Fibroblast of pulmonary artery (primary cell): ENCODE measurements around the gene QSOX2.
"Not testable (repeated sequence)": the region's sequence is repeated elsewhere in the genome, so short reads cannot be mapped to it uniquely, and the experiment has no call there.

Experiments used
- DNase-seq: peaks from one replicate; pipeline ENCODE4 v3.0.0-alpha.2; 2010; ENCODE audit warnings: low read depth
- H3K4me3 ChIP-seq: replicated peaks from 2 replicates; pipeline ENCODE4 v1.5.1; 2011; ENCODE audit warnings: low read depth, mild to moderate bottlenecking, control low read depth, low read length, moderate library complexity
- TF ChIP-seq, protein P1 (sequence below): IDR thresholded peaks from 2 replicates; pipeline ENCODE4 v1.5.1; 2011; ENCODE audit warnings: mild to moderate bottlenecking, control low read depth, low read length, inconsistent platforms; ENCODE audit errors: missing control alignments

QSOX2 gene

DNA sequence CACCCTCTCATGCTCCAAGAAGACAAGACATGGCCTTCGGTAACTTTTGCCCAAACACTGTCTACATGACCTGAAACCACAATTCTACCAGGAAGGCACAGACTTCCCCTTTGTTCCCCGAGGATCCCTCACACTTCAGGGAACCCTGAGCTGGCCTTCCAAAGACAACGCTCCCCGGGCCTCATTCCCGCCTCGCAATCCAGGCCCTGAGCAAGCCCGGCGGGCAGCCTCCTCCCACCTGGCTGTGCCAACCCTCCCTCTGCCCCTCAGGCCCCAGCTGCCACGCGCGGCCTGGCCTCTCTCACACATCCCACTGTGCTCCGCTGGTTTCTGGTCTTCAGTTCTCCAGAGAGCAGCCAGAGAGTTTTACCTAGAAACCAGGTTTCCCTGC, 7.3 kb downstream of the QSOX2 start:
- no peak overlapping the region for H3K4me3 ChIP-seq
- TF ChIP-seq, protein P1, sequence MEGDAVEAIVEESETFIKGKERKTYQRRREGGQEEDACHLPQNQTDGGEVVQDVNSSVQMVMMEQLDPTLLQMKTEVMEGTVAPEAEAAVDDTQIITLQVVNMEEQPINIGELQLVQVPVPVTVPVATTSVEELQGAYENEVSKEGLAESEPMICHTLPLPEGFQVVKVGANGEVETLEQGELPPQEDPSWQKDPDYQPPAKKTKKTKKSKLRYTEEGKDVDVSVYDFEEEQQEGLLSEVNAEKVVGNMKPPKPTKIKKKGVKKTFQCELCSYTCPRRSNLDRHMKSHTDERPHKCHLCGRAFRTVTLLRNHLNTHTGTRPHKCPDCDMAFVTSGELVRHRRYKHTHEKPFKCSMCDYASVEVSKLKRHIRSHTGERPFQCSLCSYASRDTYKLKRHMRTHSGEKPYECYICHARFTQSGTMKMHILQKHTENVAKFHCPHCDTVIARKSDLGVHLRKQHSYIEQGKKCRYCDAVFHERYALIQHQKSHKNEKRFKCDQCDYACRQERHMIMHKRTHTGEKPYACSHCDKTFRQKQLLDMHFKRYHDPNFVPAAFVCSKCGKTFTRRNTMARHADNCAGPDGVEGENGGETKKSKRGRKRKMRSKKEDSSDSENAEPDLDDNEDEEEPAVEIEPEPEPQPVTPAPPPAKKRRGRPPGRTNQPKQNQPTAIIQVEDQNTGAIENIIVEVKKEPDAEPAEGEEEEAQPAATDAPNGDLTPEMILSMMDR, result no peak
- no peak for DNase-seq

DNA sequence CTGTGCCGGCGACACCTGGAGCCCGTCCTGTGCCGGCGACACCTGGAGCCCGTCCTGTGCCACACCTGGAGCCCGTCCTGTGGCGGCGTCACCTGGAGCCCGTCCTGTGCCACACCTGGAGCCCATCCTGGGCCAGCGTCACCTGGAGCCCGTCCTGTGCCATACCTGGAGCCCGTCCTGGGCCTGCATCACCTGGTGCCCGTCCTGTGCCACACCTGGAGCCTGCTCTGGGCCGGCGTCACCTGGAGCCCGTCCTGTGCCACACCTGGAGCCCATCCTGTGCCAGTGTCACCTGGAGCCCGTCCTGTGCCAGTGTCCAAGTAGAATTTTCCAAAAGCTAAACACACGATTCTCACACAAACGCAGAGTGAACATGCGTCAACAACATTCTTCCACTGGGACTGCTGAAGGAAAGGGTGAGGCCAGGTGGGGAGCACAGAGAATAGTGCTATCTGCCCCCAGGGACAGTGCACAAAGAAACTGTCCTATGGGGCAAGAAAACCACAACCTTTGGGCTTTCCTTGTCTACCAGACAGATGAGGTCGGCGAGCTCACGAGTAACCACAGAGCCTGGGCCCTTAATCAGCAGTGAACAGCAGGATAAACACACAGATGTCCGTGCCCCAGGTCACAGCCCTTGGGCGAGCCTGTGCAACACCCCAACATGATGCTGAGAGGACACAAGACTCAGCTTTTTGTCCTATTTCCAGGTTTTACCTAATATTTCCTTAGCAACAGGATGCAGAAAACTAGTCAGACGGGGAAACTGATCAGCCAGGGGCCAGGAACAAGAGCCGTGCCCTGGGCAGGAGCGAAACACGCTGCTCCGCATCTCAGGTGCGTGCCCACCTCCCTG, 7.9 kb downstream of the QSOX2 start:
- no peak for DNase-seq
- H3K4me3 ChIP-seq, result no peak overlapping the region
- TF ChIP-seq, protein P1, result no peak

DNA sequence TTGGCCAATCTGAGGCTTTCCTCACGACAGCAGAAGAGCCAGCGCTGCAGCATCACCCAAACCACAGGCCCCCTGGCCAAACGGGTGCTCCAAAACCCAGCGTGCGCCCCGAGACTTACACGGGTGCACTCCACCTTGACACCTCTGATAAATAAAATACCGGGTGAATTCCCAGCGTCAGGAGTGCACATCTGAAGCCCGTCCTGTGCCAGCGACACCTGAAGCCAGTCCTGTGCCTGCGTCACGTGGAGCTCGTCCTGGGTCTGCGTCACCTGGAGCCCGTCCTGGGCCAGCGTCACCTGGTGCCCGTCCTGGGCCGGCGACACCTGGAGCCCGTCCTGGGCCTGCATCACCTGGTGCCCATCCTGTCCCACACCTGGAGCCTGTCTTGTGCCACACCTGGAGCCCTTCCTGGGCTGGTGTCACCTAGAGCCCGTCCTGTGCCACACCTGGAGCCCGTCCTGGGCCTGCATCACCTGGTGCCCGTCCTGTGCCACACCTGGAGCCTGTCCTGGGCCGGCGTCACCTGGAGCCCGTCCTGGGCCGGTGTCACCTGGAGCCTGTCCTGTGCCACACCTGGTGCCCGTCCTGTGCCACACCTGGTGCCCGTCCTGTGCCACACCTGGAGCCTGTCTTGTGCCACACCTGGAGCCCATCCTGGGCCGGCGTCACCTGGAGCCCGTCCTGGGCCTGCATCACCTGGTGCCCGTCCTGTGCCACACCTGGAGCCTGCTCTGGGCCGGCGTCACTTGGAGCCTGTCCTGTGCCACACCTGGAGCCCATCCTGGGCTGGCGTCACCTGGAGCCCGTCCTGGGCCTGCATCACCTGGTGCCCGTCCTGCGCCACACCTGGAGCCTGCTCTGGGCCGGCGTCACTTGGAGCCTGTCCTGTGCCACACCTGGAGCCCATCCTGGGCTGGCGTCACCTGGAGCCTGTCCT, 8.9 kb downstream of the QSOX2 start:
- not testable (repeated sequence) for DNase-seq, H3K4me3 ChIP-seq

DNA sequence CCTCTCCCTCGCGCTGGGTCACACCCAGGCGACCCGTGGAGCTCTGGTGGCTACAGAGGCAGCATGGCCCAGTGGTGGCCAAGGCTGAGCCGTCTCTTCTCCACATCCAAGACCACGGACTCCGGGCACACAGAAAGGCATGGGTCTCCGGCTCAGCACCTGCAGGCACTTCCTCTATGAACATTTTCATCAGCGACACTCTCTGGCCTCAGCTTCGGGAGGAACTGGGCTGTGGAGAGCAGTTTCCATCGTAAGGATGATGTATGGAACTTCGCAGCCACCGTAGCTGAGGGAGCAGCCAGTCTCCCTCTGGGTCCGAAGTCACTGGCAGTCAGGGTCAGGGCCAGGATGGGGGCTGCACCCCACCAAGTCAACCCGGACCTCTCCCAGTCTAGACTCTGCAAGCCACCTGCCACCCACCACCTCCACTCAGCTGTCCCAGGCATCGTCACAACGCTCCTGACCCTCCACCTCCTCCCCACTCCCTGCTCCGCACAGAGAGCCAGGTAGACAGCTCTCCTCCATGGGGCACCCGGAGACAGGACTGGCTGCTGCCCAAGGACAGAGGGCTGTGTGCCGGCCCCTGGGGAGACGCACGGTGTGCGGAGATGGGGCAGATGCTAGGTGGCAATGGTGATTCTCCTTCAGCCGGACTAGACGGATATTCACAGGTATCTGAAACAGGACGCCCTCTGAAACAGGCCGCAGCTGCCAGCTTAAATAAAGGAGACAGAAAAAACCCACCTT, 9.7 kb downstream of the QSOX2 start:
- H3K4me3 ChIP-seq, result no peak overlapping the region
- no peak for DNase-seq
- TF ChIP-seq, protein P1, result no peak

DNA sequence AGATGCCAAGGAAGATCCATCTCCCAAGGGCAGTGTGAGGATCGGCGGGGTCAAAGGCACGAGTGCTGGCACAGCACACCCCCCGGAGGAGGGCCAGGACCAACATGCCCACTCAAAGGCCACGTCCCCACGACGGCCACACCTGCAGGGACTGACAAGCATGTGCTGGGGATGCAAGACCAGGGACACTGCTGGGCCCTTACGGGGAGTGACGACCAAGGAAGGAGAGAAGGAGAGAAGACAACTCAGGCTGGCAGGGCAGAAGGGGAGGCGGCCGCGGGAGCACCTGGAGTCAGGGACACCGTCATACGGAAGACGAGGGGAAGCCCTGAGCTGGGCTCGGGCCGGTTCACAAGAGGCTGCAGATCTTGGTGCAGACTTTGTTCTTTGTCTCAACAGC, 10.4 kb downstream of the QSOX2 start:
- TF ChIP-seq, protein P1, result no peak
- no peak for DNase-seq
- H3K4me3 ChIP-seq, result no peak overlapping the region

DNA sequence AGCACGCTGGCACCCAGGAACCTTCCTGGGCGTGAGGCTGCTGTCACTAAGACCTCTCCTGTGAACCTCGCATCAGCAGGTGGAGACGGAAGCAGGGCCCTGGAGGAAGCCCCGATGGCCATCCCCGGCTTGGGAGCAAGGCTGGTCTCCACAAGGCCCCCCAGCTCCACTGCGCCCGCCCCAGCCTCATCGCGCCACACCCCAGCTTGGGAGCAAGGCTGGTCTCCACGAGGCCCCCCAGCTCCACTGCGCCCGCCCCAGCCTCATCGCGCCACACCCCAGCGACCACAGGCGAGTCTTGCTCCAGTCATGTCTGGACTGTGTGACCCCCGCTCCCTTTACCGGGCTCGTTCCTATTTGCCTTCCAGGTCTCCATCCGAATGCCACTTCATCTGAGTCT, 11.0 kb downstream of the QSOX2 start:
- DNase-seq, result no peak
- TF ChIP-seq, protein P1, result no peak
- H3K4me3 ChIP-seq, result no peak overlapping the region

DNA sequence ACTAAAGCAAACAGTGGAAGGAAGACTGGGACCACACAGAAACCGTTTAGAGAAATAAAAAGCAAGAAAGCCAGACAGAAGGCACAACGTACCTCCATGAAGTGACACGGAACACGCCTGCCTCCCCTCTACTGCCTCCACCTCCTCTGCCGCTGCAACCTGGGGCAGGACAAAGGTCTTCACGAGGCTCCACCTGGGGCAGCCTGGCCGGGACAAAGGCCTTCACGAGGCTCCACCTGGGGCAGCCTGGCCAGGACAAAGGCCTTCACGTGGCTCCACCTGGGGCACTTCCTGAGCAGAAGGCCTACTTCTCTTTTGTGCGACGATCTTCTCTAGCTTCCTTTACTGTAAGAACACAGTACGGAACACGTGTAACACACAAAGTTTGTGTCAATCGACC, 11.7 kb downstream of the QSOX2 start:
- TF ChIP-seq, protein P1, result no peak
- DNase-seq, result no peak
- H3K4me3 ChIP-seq, result no peak overlapping the region
